Fibroblast of skin of left quadriceps (primary cell): ENCODE results near the gene TUBB4A.
A peak's percentile ranks its signal among the peaks of the same experiment; 100 is the strongest.
"Not testable (repeated sequence)": the region's sequence is repeated elsewhere in the genome, so short reads cannot be mapped to it uniquely, and the experiment has no call there.

ENCODE experiments used
- DNase-seq, 2 experiments: peaks; one replicate each; pipeline ENCODE4 v3.0.0-alpha.2; 2013; ENCODE audit warnings: low read depth in 2 of 2

Gene TUBB4A

GRCh38 chr19:6524311-6524710, 22.2 kb upstream of the TUBB4A start:
- DNase-seq: no peak

- no peak for DNase-seq
Measured at GRCh38 chr19:6522712-6523111, 20.6 kb upstream of the TUBB4A start.

GRCh38 chr19:6521718-6522646, 19.9 kb upstream of the TUBB4A start:
- no peak for DNase-seq

GRCh38 chr19:6519289-6519688, 17.2 kb upstream of the TUBB4A start:
- peak; percentile 58 for DNase-seq

- DNase-seq: no peak
Measured at GRCh38 chr19:6518145-6518911, 16.2 kb upstream of the TUBB4A start.

GRCh38 chr19:6516659-6517291, 14.7 kb upstream of the TUBB4A start:
- peak; percentile 63 to 65 for DNase-seq

- DNase-seq: peak; percentile 76 to 79
Measured at GRCh38 chr19:6516018-6516658, 14.0 kb upstream of the TUBB4A start.

- no peak for DNase-seq
Measured at GRCh38 chr19:6514926-6515544, 12.9 kb upstream of the TUBB4A start.

GRCh38 chr19:6514089-6514488, 12.0 kb upstream of the TUBB4A start:
- DNase-seq: no peak

GRCh38 chr19:6510618-6511017, 8.5 kb upstream of the TUBB4A start:
- no peak for DNase-seq

GRCh38 chr19:6509118-6509971, 7.2 kb upstream of the TUBB4A start:
- no peak for DNase-seq

- DNase-seq: not testable (repeated sequence)
Measured at GRCh38 chr19:6508028-6508771, 6.1 kb upstream of the TUBB4A start.

GRCh38 chr19:6503407-6504201, 1.5 kb upstream of the TUBB4A start:
- DNase-seq: no peak

- DNase-seq: no peak
Measured at GRCh38 chr19:6500837-6501739, 1.0 kb downstream of the TUBB4A start.

- DNase-seq: no peak
Measured at GRCh38 chr19:6499052-6499790, 2.9 kb downstream of the TUBB4A start.

GRCh38 chr19:6498294-6499036, 3.6 kb downstream of the TUBB4A start:
- DNase-seq: no peak
